Keratinocyte (primary cell): ENCODE data around the gene MYBPC3.

Experiments
- CTCF ChIP-seq, 3 experiments: IDR thresholded peaks in 1 of 3; conservative IDR thresholded peaks in 1 of 3; optimal IDR thresholded peaks in 1 of 3; 2 replicates in 2 of 3; 3 replicates in 1 of 3; pipeline versions ENCODE3 to v1.5.1; 2011; ENCODE audit warnings: low read length in 3 of 3, mild to moderate bottlenecking in 3 of 3, moderate library complexity in 2 of 3, control low read depth in 1 of 3, inconsistent platforms in 1 of 3; ENCODE audit not compliant: insufficient read depth in 2 of 3; ENCODE audit errors: extremely low read depth in 1 of 3
- EZH2 ChIP-seq: IDR thresholded peaks from one replicate; pipeline ENCODE4 v1.6.1; 2012; ENCODE audit warnings: inconsistent platforms, mild to moderate bottlenecking, low read length, moderate library complexity

GRCh38 chr11:47356998-47357329 is 4.5 kb upstream of the MYBPC3 start:
- no peak for TF ChIP-seq CTCF (optimal IDR thresholded peaks at IDR 0.05 in 1 of 3, IDR thresholded peaks at IDR 0.05 in 1 of 3, conservative IDR thresholded peaks at IDR 0.05 in 1 of 3; ENCODE audit: extremely low read depth in 1 of 3, insufficient read depth in 2 of 3, low read length in 3 of 3)
- TF ChIP-seq EZH2 = no peak
